ENCODE data around the gene TBC1D16. TPM values are rescaled to one million over a fixed set of nuclear protein-coding genes. Genes with fewer than 3 reads are reported as not detected.

The TBC1D16 gene
- total RNA-seq, 2 experiments from 2014 or later = 0.38 to 0.74 TPM

- no peak overlapping the region for H3K4me3 ChIP-seq (ENCODE audit: low read depth, low read length, poor library complexity, severe bottlenecking)
- H3K36me3 ChIP-seq (ENCODE audit: insufficient read depth, low read length) = no peaks in the 10 kb centered on the region
- BruUV-seq (replicated peaks) = no TSS peak
- H3K9me2 ChIP-seq (ENCODE audit: insufficient read depth, low read length) = no peaks in the 10 kb centered on the region
- H3K27ac ChIP-seq (ENCODE audit: low read depth, low read length, poor library complexity, severe bottlenecking) = no peak overlapping the region
- ChIA-PET POLR2A (no interaction called here), CTCF (ENCODE audit: unreplicated experiment) (interaction anchor here (0.5 to 0.6 kb wide), 2 partner anchors 36 to 140 kb away, joined by 3 to 5 read pairs; no protein-coding TSS in a partner anchor)
- H3K4me2 ChIP-seq (ENCODE audit: low read length) = no peak overlapping the region
- H3K79me2 ChIP-seq (ENCODE audit: insufficient read depth, low read depth, low read length) = no peaks in the 10 kb centered on the region
- DNase-seq (ENCODE audit: low spot score) = no peak
- H3K4me1 ChIP-seq (ENCODE audit: insufficient read depth, low read length, poor library complexity, severe bottlenecking) = no peaks in the 10 kb centered on the region
- H2AFZ ChIP-seq (ENCODE audit: low read length) = no peak overlapping the region
- H3K9me3 ChIP-seq (ENCODE audit: low read length) = no peaks in the 10 kb centered on the region
- no peaks in the 10 kb centered on the region for H4K20me1 ChIP-seq (ENCODE audit: insufficient read depth, low read length)
- intact Hi-C loops (cut with micrococcal nuclease; ENCODE audit: unreplicated experiment) = no loop called here
- TF ChIP-seq EZH2phosphoT487 (IDR thresholded peaks at IDR 0.05; ENCODE audit: borderline replicate concordance, low read depth, low read length) (no peak), CTCF (conservative IDR thresholded peaks at IDR 0.05; ENCODE audit: low read length) (no peak)
These were observed 27.7 kb downstream of the TBC1D16 start for GRCh38 chr17:80007939-80008338.

GRCh38 chr17:80006811-80007752 lies 28.6 kb downstream of the TBC1D16 start:
- no peaks in the 10 kb centered on the region for H3K36me3 ChIP-seq (ENCODE audit: insufficient read depth, low read length)
- H3K4me2 ChIP-seq (ENCODE audit: low read length) = no peak overlapping the region
- ChIA-PET POLR2A (interaction anchor here (0.6 kb wide), 1 partner anchor 22 kb away, joined by 3 read pairs; no protein-coding TSS in a partner anchor), CTCF (ENCODE audit: unreplicated experiment) (no interaction called here)
- no peaks in the 10 kb centered on the region for H3K9me3 ChIP-seq (ENCODE audit: low read length)
- H3K79me2 ChIP-seq (ENCODE audit: insufficient read depth, low read depth, low read length) = no peaks in the 10 kb centered on the region
- H3K9me2 ChIP-seq (ENCODE audit: insufficient read depth, low read length) = no peaks in the 10 kb centered on the region
- intact Hi-C loops (cut with micrococcal nuclease; ENCODE audit: unreplicated experiment) = no loop called here
- no peaks in the 10 kb centered on the region for H3K4me1 ChIP-seq (ENCODE audit: insufficient read depth, low read length, poor library complexity, severe bottlenecking)
- no peak overlapping the region for H3K27ac ChIP-seq (ENCODE audit: low read depth, low read length, poor library complexity, severe bottlenecking)
- H3K4me3 ChIP-seq (ENCODE audit: low read depth, low read length, poor library complexity, severe bottlenecking) = no peak overlapping the region
- DNase-seq (ENCODE audit: low spot score) = no peak
- no peak for TF ChIP-seq CTCF (conservative IDR thresholded peaks at IDR 0.05; ENCODE audit: low read length)
- TF ChIP-seq EZH2phosphoT487 (IDR thresholded peaks at IDR 0.05; ENCODE audit: borderline replicate concordance, low read depth, low read length) = no peak
- BruUV-seq (replicated peaks) = no TSS peak
- H2AFZ ChIP-seq (ENCODE audit: low read length) = no peak overlapping the region
- no peaks in the 10 kb centered on the region for H4K20me1 ChIP-seq (ENCODE audit: insufficient read depth, low read length)

- TF ChIP-seq EZH2phosphoT487 (IDR thresholded peaks at IDR 0.05; ENCODE audit: borderline replicate concordance, low read depth, low read length) = no peak
- no peak for TF ChIP-seq CTCF (conservative IDR thresholded peaks at IDR 0.05; ENCODE audit: low read length)
- no peaks in the 10 kb centered on the region for H3K9me3 ChIP-seq (ENCODE audit: low read length)
- no peak overlapping the region for H3K27ac ChIP-seq (ENCODE audit: low read depth, low read length, poor library complexity, severe bottlenecking)
- H3K4me1 ChIP-seq (ENCODE audit: insufficient read depth, low read length, poor library complexity, severe bottlenecking) = no peaks in the 10 kb centered on the region
- BruUV-seq (replicated peaks) = no TSS peak
- H3K4me2 ChIP-seq (ENCODE audit: low read length) = no peak overlapping the region
- ChIA-PET POLR2A (interaction anchor here (0.6 kb wide), 1 partner anchor 21 kb away, joined by 3 read pairs; no protein-coding TSS in a partner anchor), CTCF (ENCODE audit: unreplicated experiment) (no interaction called here)
- intact Hi-C loops (cut with micrococcal nuclease; ENCODE audit: unreplicated experiment) = no loop called here
- no peaks in the 10 kb centered on the region for H3K9me2 ChIP-seq (ENCODE audit: insufficient read depth, low read length)
- H2AFZ ChIP-seq (ENCODE audit: low read length) = no peak overlapping the region
- no peaks in the 10 kb centered on the region for H4K20me1 ChIP-seq (ENCODE audit: insufficient read depth, low read length)
- no peak overlapping the region for H3K4me3 ChIP-seq (ENCODE audit: low read depth, low read length, poor library complexity, severe bottlenecking)
- DNase-seq (ENCODE audit: low spot score) = no peak
- H3K79me2 ChIP-seq (ENCODE audit: insufficient read depth, low read depth, low read length) = no peaks in the 10 kb centered on the region
- H3K36me3 ChIP-seq (ENCODE audit: insufficient read depth, low read length) = no peaks in the 10 kb centered on the region
These were observed 29.3 kb downstream of the TBC1D16 start for GRCh38 chr17:80006339-80006720.

Data from OCI-LY7 (cell line).